Glomerular visceral epithelial cell (primary cell): ENCODE measurements around the gene SHOX.
"Not testable (repeated sequence)": the region's sequence is repeated elsewhere in the genome, so short reads cannot be mapped to it uniquely, and the experiment has no call there.

Experiments
- DNase-seq: peaks from one replicate; pipeline ENCODE4 v3.0.0-alpha.2; 2016; ENCODE audit errors: extremely low spot score

Gene SHOX

GRCh38 chrX:621705-622503 lies 8.7 kb upstream of the SHOX start:
- no peak for DNase-seq

GRCh38 chrX:622802-623201 lies 7.8 kb upstream of the SHOX start:
- not testable (repeated sequence) for DNase-seq

GRCh38 chrX:623268-623598 lies 7.4 kb upstream of the SHOX start:
- no peak for DNase-seq

GRCh38 chrX:623599-624315 lies 6.8 kb upstream of the SHOX start:
- DNase-seq = no peak

GRCh38 chrX:625137-625691 lies 5.4 kb upstream of the SHOX start:
- no peak for DNase-seq

- not testable (repeated sequence) for DNase-seq
Measured at GRCh38 chrX:626047-626446, 4.5 kb upstream of the SHOX start.

- no peak for DNase-seq
Measured at GRCh38 chrX:626745-627509, 3.7 kb upstream of the SHOX start.

GRCh38 chrX:627510-627981 lies 3.0 kb upstream of the SHOX start:
- DNase-seq = no peak

- DNase-seq = no peak
Measured at GRCh38 chrX:627995-628394, 2.6 kb upstream of the SHOX start.

GRCh38 chrX:629230-630006 lies 1.2 kb upstream of the SHOX start:
- DNase-seq = no peak

- no peak for DNase-seq
Measured at GRCh38 chrX:630007-630611, 482 bp upstream of the SHOX start.

GRCh38 chrX:631802-632365 lies 1.3 kb downstream of the SHOX start:
- DNase-seq = no peak

GRCh38 chrX:632366-633042 lies 1.9 kb downstream of the SHOX start:
- no peak for DNase-seq

- DNase-seq = no peak
Measured at GRCh38 chrX:633043-633984, 2.7 kb downstream of the SHOX start.

- DNase-seq = no peak
Measured at GRCh38 chrX:633985-634958, 3.7 kb downstream of the SHOX start.

- no peak for DNase-seq
Measured at GRCh38 chrX:635428-636090, 5.0 kb downstream of the SHOX start.

- no peak for DNase-seq
Measured at GRCh38 chrX:636981-637659, 6.5 kb downstream of the SHOX start.
